ENCODE data around the gene ZDHHC14.

Gene ZDHHC14

GRCh38 chr6:157631838-157632614, 251.0 kb downstream of the ZDHHC14 start:
- FAIRE-seq = no peak

- no peak for FAIRE-seq
These were observed 251.8 kb downstream of the ZDHHC14 start for GRCh38 chr6:157632821-157633220.

GRCh38 chr6:157634546-157634945, 253.6 kb downstream of the ZDHHC14 start:
- FAIRE-seq = no peak

- FAIRE-seq = no peak
These were observed 254.6 kb downstream of the ZDHHC14 start for GRCh38 chr6:157635388-157636244.

- FAIRE-seq = no peak
These were observed 256.5 kb downstream of the ZDHHC14 start for GRCh38 chr6:157637516-157637915.

GRCh38 chr6:157637941-157638662, 257.1 kb downstream of the ZDHHC14 start:
- no peak for FAIRE-seq

GRCh38 chr6:157638779-157639178, 257.8 kb downstream of the ZDHHC14 start:
- no peak for FAIRE-seq

- FAIRE-seq = no peak
These were observed 259.9 kb downstream of the ZDHHC14 start for GRCh38 chr6:157640746-157641451.

- no peak for FAIRE-seq
These were observed 260.8 kb downstream of the ZDHHC14 start for GRCh38 chr6:157641837-157642236.

GRCh38 chr6:157642736-157643135, 261.7 kb downstream of the ZDHHC14 start:
- no peak for FAIRE-seq

- no peak for FAIRE-seq
These were observed 263.2 kb downstream of the ZDHHC14 start for GRCh38 chr6:157644043-157644810.

- no peak for FAIRE-seq
These were observed 264.3 kb downstream of the ZDHHC14 start for GRCh38 chr6:157645201-157645795.

- FAIRE-seq = no peak
These were observed 265.0 kb downstream of the ZDHHC14 start for GRCh38 chr6:157646012-157646411.

- FAIRE-seq = no peak
These were observed 266.4 kb downstream of the ZDHHC14 start for GRCh38 chr6:157647261-157647915.

- FAIRE-seq = no peak
These were observed 267.6 kb downstream of the ZDHHC14 start for GRCh38 chr6:157648561-157648960.

GRCh38 chr6:157649311-157650260, 268.6 kb downstream of the ZDHHC14 start:
- no peak for FAIRE-seq

- no peak for FAIRE-seq
These were observed 269.3 kb downstream of the ZDHHC14 start for GRCh38 chr6:157650261-157650640.

- FAIRE-seq = no peak
These were observed 269.8 kb downstream of the ZDHHC14 start for GRCh38 chr6:157650801-157651200.

- FAIRE-seq = no peak
These were observed 270.9 kb downstream of the ZDHHC14 start for GRCh38 chr6:157651731-157652490.
